SU-DHL-6 (cell line): ENCODE measurements around the gene TPBGL.

Source experiments
- H2AFZ ChIP-seq: fragments of 200-600 bp; sonication (generic); 2 replicates; pipeline ENCODE4 v1.6.1; 2014; ENCODE audit warnings: low read depth, mild to moderate bottlenecking, moderate library complexity, mixed read lengths, antibody characterized with exemption, low read length; ENCODE audit not compliant: severe bottlenecking
- H3F3A ChIP-seq: fragments of 200-600 bp; shearing (Covaris generic); 2 replicates; pipeline ENCODE4 v1.6.0; 2016; ENCODE audit warnings: antibody characterized with exemption, mild to moderate bottlenecking; ENCODE audit not compliant: insufficient read depth
- H3K27ac ChIP-seq: fragments of 200-600 bp; sonication (generic); 2 replicates; pipeline ENCODE4 v1.5.1; 2016; ENCODE audit warnings: low read depth, mild to moderate bottlenecking, low read length, moderate library complexity, mixed read lengths
- H3K27me3 ChIP-seq: fragments of 200-600 bp; sonication (generic), shearing (Covaris generic); 2 replicates; pipeline ENCODE4 v1.6.0; 2014; ENCODE audit warnings: mild to moderate bottlenecking, low read length
- H3K36me3 ChIP-seq: fragments of 200-600 bp; sonication (generic); 2 replicates; pipeline ENCODE4 v1.6.1; 2014; ENCODE audit warnings: mild to moderate bottlenecking, low read length, mixed read lengths
- H3K4me2 ChIP-seq: fragments of 300-600, 200-600 bp; shearing (Covaris generic), sonication (generic); 2 replicates; pipeline ENCODE4 v1.6.0; 2014; ENCODE audit warnings: low read length, low read depth, mild to moderate bottlenecking; ENCODE audit not compliant: poor library complexity, severe bottlenecking
- H3K4me3 ChIP-seq: fragments of 200-600 bp; sonication (generic); 2 replicates; pipeline ENCODE4 v1.5.1; 2014; ENCODE audit warnings: antibody characterized with exemption, low read length, mild to moderate bottlenecking, mixed read lengths; ENCODE audit not compliant: insufficient read depth, poor library complexity, severe bottlenecking
- H3K79me2 ChIP-seq: fragments of 200-600 bp; sonication (generic); 2 replicates; pipeline ENCODE4 v1.6.1; 2014; ENCODE audit warnings: mild to moderate bottlenecking, low read length, moderate library complexity; ENCODE audit not compliant: insufficient read depth
- H3K9ac ChIP-seq: fragments of 200-600 bp; sonication (generic); 2 replicates; pipeline ENCODE4 v1.7.0; 2014; ENCODE audit warnings: mild to moderate bottlenecking, low read length
- H3K9me2 ChIP-seq: fragments of 200-600 bp; sonication (generic); replicated peaks from 2 replicates; pipeline ENCODE4 v1.6.1; 2014; ENCODE audit warnings: low read length; ENCODE audit not compliant: insufficient read depth
- H3K9me3 ChIP-seq: fragments of 200-600 bp; sonication (generic); 2 replicates; pipeline ENCODE4 v1.6.1; 2014; ENCODE audit warnings: low read length, mixed read lengths; ENCODE audit not compliant: insufficient read depth
- H4K20me1 ChIP-seq: fragments of 200-600 bp; sonication (generic); 2 replicates; pipeline ENCODE4 v1.6.1; 2014; ENCODE audit warnings: low read depth, mild to moderate bottlenecking, antibody characterized with exemption, low read length, moderate library complexity, mixed read lengths
- CTCF ChIP-seq: fragments of 200-600 bp; sonication (generic); IDR thresholded peaks from one replicate; pipeline ENCODE4 v1.5.1; 2017; ENCODE audit warnings: antibody characterized with exemption, mild to moderate bottlenecking, low read length, moderate library complexity; ENCODE audit not compliant: insufficient read depth, poor library complexity, severe bottlenecking
- EZH2phosphoT487 ChIP-seq: fragments of 200-600 bp; sonication (generic), shearing (Covaris generic); conservative IDR thresholded peaks from 2 replicates; pipeline ENCODE4 v1.6.1; 2018; ENCODE audit warnings: mild to moderate bottlenecking, antibody characterized with exemption, low read length, moderate library complexity, mixed read lengths

Gene TPBGL

GRCh38 chr11:75241036-75241905 lies 697 bp downstream of the TPBGL start:
- Histone ChIP-seq H3K9ac (no peak overlapping the region), H4K20me1 (no peaks in the 10 kb centered on the region), H3K9me3 (no peaks in the 10 kb centered on the region), H3K27ac (no peak overlapping the region), H2AFZ (no peak overlapping the region), H3K36me3 (no peaks in the 10 kb centered on the region), H3K27me3 (no peaks in the 10 kb centered on the region), H3K4me3 (no peak overlapping the region), H3F3A (no peaks in the 10 kb centered on the region), H3K9me2 (no peaks in the 10 kb centered on the region), H3K4me2 (no peak overlapping the region), H3K79me2 (no peaks in the 10 kb centered on the region)
- no peak for TF ChIP-seq EZH2phosphoT487
- no peak for TF ChIP-seq CTCF

GRCh38 chr11:75241906-75242644 lies 1.5 kb downstream of the TPBGL start:
- Histone ChIP-seq H4K20me1 (no peaks in the 10 kb centered on the region), H3K9me2 (no peaks in the 10 kb centered on the region), H3K27me3 (no peaks in the 10 kb centered on the region), H3K9ac (no peak overlapping the region), H3K36me3 (no peaks in the 10 kb centered on the region), H3K79me2 (no peaks in the 10 kb centered on the region), H3K4me2 (no peak overlapping the region), H2AFZ (no peak overlapping the region), H3K4me3 (no peak overlapping the region), H3F3A (no peaks in the 10 kb centered on the region), H3K9me3 (no peaks in the 10 kb centered on the region), H3K27ac (no peak overlapping the region)
- TF ChIP-seq EZH2phosphoT487 (no peak), CTCF (no peak)

GRCh38 chr11:75242722-75243600 lies 2.4 kb downstream of the TPBGL start:
- Histone ChIP-seq H3K9me3 (no peaks in the 10 kb centered on the region), H3K9me2 (no peaks in the 10 kb centered on the region), H3K79me2 (no peaks in the 10 kb centered on the region), H3K36me3 (no peaks in the 10 kb centered on the region), H3K4me3 (no peak overlapping the region), H3K4me2 (no peak overlapping the region), H2AFZ (no peak overlapping the region), H3F3A (no peaks in the 10 kb centered on the region), H3K27me3 (no peaks in the 10 kb centered on the region), H4K20me1 (no peaks in the 10 kb centered on the region), H3K27ac (no peak overlapping the region), H3K9ac (no peak overlapping the region)
- TF ChIP-seq EZH2phosphoT487, result no peak
- no peak for TF ChIP-seq CTCF
